ENCODE results near the gene DDX39B.

The DDX39B gene

GRCh38 chr6:31572041-31572911 lies 30.5 kb upstream of the DDX39B start, which contains the start of gene LTA:
TSS of gene LTA (plus strand) at chr6:31572289. CDS start at chr6:31572743, 454 bp downstream.
- H3K36me3 ChIP-seq (ENCODE audit: low read depth): no peaks in the 10 kb centered on the region
- H3K4me3 ChIP-seq (ENCODE audit: severe bottlenecking): no peak within 1 kb of the TSS
- H3K27ac ChIP-seq (ENCODE audit: poor library complexity, severe bottlenecking): no peak within 1 kb of the TSS
- H3K9me3 ChIP-seq (ENCODE audit: severe bottlenecking): no peaks in the 10 kb centered on the region
- H3K4me1 ChIP-seq (ENCODE audit: insufficient read depth, poor library complexity, severe bottlenecking): no peaks in the 10 kb centered on the region
- DNase-seq (ENCODE audit: low spot score) (no peak), ATAC-seq (ENCODE audit: low read depth) (no peak)
- TF ChIP-seq CTCF (IDR thresholded peaks at IDR 0.05; ENCODE audit: poor library complexity, severe bottlenecking): no peak
- no peaks in the 10 kb centered on the region for H3K27me3 ChIP-seq (ENCODE audit: insufficient read depth, poor library complexity, severe bottlenecking)

- no peak for TF ChIP-seq CTCF (IDR thresholded peaks at IDR 0.05; ENCODE audit: poor library complexity, severe bottlenecking)
- no peak overlapping the region for H3K4me3 ChIP-seq (ENCODE audit: severe bottlenecking)
- no peaks in the 10 kb centered on the region for H3K36me3 ChIP-seq (ENCODE audit: low read depth)
- H3K27ac ChIP-seq (ENCODE audit: poor library complexity, severe bottlenecking): no peak overlapping the region
- DNase-seq (ENCODE audit: low spot score): no peak
- no peaks in the 10 kb centered on the region for H3K9me3 ChIP-seq (ENCODE audit: severe bottlenecking)
- no peaks in the 10 kb centered on the region for H3K27me3 ChIP-seq (ENCODE audit: insufficient read depth, poor library complexity, severe bottlenecking)
- no peaks in the 10 kb centered on the region for H3K4me1 ChIP-seq (ENCODE audit: insufficient read depth, poor library complexity, severe bottlenecking)
- no peak for ATAC-seq (ENCODE audit: low read depth)
Observed at GRCh38 chr6:31569861-31570536, 28.2 kb upstream of the DDX39B start.

GRCh38 chr6:31568537-31568961 lies 26.7 kb upstream of the DDX39B start:
- no peaks in the 10 kb centered on the region for H3K27me3 ChIP-seq (ENCODE audit: insufficient read depth, poor library complexity, severe bottlenecking)
- H3K4me3 ChIP-seq (ENCODE audit: severe bottlenecking): no peak overlapping the region
- ATAC-seq (ENCODE audit: low read depth): no peak
- H3K9me3 ChIP-seq (ENCODE audit: severe bottlenecking): no peaks in the 10 kb centered on the region
- peaks cover 1% of the 10 kb centered on the region for H3K4me1 ChIP-seq (ENCODE audit: insufficient read depth, poor library complexity, severe bottlenecking)
- TF ChIP-seq CTCF (IDR thresholded peaks at IDR 0.05; ENCODE audit: poor library complexity, severe bottlenecking): no peak
- no peaks in the 10 kb centered on the region for H3K36me3 ChIP-seq (ENCODE audit: low read depth)
- no peak overlapping the region for H3K27ac ChIP-seq (ENCODE audit: poor library complexity, severe bottlenecking)
- no peak for DNase-seq (ENCODE audit: low spot score)

GRCh38 chr6:31567531-31568370 lies 25.9 kb upstream of the DDX39B start:
- no peak for TF ChIP-seq CTCF (IDR thresholded peaks at IDR 0.05; ENCODE audit: poor library complexity, severe bottlenecking)
- H3K36me3 ChIP-seq (ENCODE audit: low read depth): no peaks in the 10 kb centered on the region
- ATAC-seq (ENCODE audit: low read depth): no peak
- no peak overlapping the region for H3K27ac ChIP-seq (ENCODE audit: poor library complexity, severe bottlenecking)
- DNase-seq (ENCODE audit: low spot score): no peak
- no peak overlapping the region for H3K4me3 ChIP-seq (ENCODE audit: severe bottlenecking)
- H3K9me3 ChIP-seq (ENCODE audit: severe bottlenecking): no peaks in the 10 kb centered on the region
- peaks cover 9% of the 10 kb centered on the region for H3K4me1 ChIP-seq (ENCODE audit: insufficient read depth, poor library complexity, severe bottlenecking)
- H3K27me3 ChIP-seq (ENCODE audit: insufficient read depth, poor library complexity, severe bottlenecking): no peaks in the 10 kb centered on the region

Measured in RWPE2 (cell line).